ENCODE measurements around the gene EXOSC3. TPM values are rescaled to one million over a fixed set of nuclear protein-coding genes. Genes with fewer than 3 reads are reported as not detected.
A peak's percentile ranks its signal among the peaks of the same experiment; 100 is the strongest.
"Not testable (repeated sequence)": the region's sequence is repeated elsewhere in the genome, so short reads cannot be mapped to it uniquely, and the experiment has no call there.

EXOSC3 gene
- polyA plus RNA-seq, 3 donors, result 9.8 to 25.2 (median 19.6) TPM

DNA sequence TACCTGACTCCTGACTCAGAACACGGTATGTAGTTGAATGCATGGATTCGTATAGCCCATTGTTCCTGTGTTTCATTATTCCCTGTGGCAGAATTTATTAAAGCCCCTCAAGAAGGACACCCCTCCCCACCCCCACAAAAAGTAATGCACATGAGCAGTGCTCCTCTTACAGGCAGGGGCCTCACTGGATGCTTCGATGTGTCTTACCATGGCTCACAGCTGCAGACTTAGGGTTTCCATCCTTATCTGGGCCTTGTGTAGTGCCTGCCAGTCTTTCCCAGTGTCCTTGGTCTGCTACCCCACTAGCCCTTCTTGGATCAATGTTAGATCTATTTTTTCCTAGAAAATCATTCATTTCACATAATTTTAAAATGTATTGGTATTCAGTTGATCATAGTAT is 14.9 kb downstream of the EXOSC3 start:
- no peak overlapping the region for H3K4me3 ChIP-seq (replicated peaks in 1 of 3; ENCODE audit: low read depth in 2 of 3, low read length in 3 of 3)
- WGBS (ENCODE audit: insufficient coverage), result 100% methylated on average over 1 of the region's 3 CpGs

DNA sequence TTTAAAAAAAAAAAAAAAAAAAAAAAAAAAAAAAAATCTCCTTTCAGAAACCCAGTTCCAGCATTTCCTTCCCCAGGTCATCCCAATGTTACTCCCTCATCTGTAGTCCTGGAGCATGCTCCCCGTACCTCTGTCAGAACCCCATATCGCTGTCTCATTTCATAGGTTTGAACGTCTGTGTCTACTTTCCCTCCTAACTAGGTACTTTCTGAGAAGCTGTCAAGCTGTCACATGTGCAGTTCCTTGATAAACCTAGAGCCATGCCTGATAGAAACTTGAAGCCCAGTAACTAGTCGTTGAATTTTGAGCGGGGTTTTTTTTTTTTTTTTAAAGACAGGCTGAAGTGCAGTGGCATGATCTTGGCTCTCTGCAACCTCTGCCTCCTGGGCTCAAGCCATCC is 15.6 kb downstream of the EXOSC3 start:
- H3K27ac Mint-ChIP-seq, result no peak overlapping the region
- Histone ChIP-seq H3K9me3 (replicated peaks in 1 of 2; ENCODE audit: control insufficient read depth in 1 of 2, insufficient read depth in 1 of 2, low read length in 2 of 2) (no peaks in the 10 kb centered on the region), H3K36me3 (replicated peaks in 1 of 2; ENCODE audit: control insufficient read depth in 1 of 2, insufficient read depth in 2 of 2, low read length in 2 of 2) (peaks cover 53 to 79% of the 10 kb centered on the region in 2 donors), H3K4me2 (replicated peaks; ENCODE audit: extremely low read depth, low read length, poor library complexity, severe bottlenecking) (no peak overlapping the region), H3K4me3 (replicated peaks in 1 of 3; ENCODE audit: low read depth in 2 of 3, low read length in 3 of 3) (no peak overlapping the region), H3K9ac (ENCODE audit: insufficient read depth, low read length, poor library complexity, severe bottlenecking) (no peak overlapping the region), H2AFZ (ENCODE audit: insufficient read depth, low read depth, low read length, poor library complexity, severe bottlenecking) (no peak overlapping the region), H3K27me3 (ENCODE audit: control insufficient read depth in 2 of 2, insufficient read depth in 2 of 2, low read length in 2 of 2) (no peaks in the 10 kb centered on the region), H3K4me1 (ENCODE audit: control insufficient read depth in 1 of 2, insufficient read depth in 2 of 2, low read length in 2 of 2) (no peaks in the 10 kb centered on the region), H3K27ac (ENCODE audit: low read depth in 1 of 2, low read length in 2 of 2) (no peak overlapping the region), H3K79me2 (ENCODE audit: insufficient read depth, low read length) (no peaks in the 10 kb centered on the region), H4K20me1 (ENCODE audit: insufficient read depth, low read length) (no peaks in the 10 kb centered on the region)
- intact Hi-C loops (cut with micrococcal nuclease), result no loop called here
- H3K27me3 Mint-ChIP-seq (ENCODE audit: low read depth in 3 of 3), result no peaks in the 10 kb centered on the region
- H3K9me3 Mint-ChIP-seq, result no peaks in the 10 kb centered on the region
- WGBS (ENCODE audit: insufficient coverage), result 91% methylated on average over 3 of the region's 5 CpGs
- no peak overlapping the region for H3K4me3 Mint-ChIP-seq
- DNase-seq, result no peak
- H3K4me1 Mint-ChIP-seq, result no peaks in the 10 kb centered on the region
- TF ChIP-seq, protein P1, sequence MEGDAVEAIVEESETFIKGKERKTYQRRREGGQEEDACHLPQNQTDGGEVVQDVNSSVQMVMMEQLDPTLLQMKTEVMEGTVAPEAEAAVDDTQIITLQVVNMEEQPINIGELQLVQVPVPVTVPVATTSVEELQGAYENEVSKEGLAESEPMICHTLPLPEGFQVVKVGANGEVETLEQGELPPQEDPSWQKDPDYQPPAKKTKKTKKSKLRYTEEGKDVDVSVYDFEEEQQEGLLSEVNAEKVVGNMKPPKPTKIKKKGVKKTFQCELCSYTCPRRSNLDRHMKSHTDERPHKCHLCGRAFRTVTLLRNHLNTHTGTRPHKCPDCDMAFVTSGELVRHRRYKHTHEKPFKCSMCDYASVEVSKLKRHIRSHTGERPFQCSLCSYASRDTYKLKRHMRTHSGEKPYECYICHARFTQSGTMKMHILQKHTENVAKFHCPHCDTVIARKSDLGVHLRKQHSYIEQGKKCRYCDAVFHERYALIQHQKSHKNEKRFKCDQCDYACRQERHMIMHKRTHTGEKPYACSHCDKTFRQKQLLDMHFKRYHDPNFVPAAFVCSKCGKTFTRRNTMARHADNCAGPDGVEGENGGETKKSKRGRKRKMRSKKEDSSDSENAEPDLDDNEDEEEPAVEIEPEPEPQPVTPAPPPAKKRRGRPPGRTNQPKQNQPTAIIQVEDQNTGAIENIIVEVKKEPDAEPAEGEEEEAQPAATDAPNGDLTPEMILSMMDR (IDR thresholded peaks at IDR 0.05), result no peak
- peaks cover 63 to 85% of the 10 kb centered on the region in 2 donors for H3K36me3 Mint-ChIP-seq

More for the DNA sequence above, 14.9 kb downstream of the EXOSC3 start:
- no peaks in the 10 kb centered on the region for H3K4me1 ChIP-seq (ENCODE audit: control insufficient read depth in 1 of 2, insufficient read depth in 2 of 2, low read length in 2 of 2)
- H3K27ac ChIP-seq (ENCODE audit: low read depth in 1 of 2, low read length in 2 of 2), result no peak overlapping the region
- H3K36me3 ChIP-seq (replicated peaks in 1 of 2; ENCODE audit: control insufficient read depth in 1 of 2, insufficient read depth in 2 of 2, low read length in 2 of 2), result peaks cover 55 to 79% of the 10 kb centered on the region in 2 donors
- H3K9ac ChIP-seq (ENCODE audit: insufficient read depth, low read length, poor library complexity, severe bottlenecking), result no peak overlapping the region
- H2AFZ ChIP-seq (ENCODE audit: insufficient read depth, low read depth, low read length, poor library complexity, severe bottlenecking), result no peak overlapping the region
- H4K20me1 ChIP-seq (ENCODE audit: insufficient read depth, low read length), result no peaks in the 10 kb centered on the region
- no peaks in the 10 kb centered on the region for H3K79me2 ChIP-seq (ENCODE audit: insufficient read depth, low read length)
- TF ChIP-seq, protein P1 (IDR thresholded peaks at IDR 0.05), result no peak
- Mint-ChIP-seq H3K36me3 (peaks cover 62 to 83% of the 10 kb centered on the region in 2 donors), H3K4me3 (no peak overlapping the region), H3K27me3 (ENCODE audit: low read depth in 3 of 3) (no peaks in the 10 kb centered on the region), H3K4me1 (no peaks in the 10 kb centered on the region), H3K9me3 (no peaks in the 10 kb centered on the region), H3K27ac (peak overlapping the region in 2 of 7 donors; percentile 8 to 45)
- no peak for DNase-seq
- intact Hi-C loops (cut with micrococcal nuclease), result no loop called here
- H3K9me3 ChIP-seq (replicated peaks in 1 of 2; ENCODE audit: control insufficient read depth in 1 of 2, insufficient read depth in 1 of 2, low read length in 2 of 2), result no peaks in the 10 kb centered on the region
- no peak overlapping the region for H3K4me2 ChIP-seq (replicated peaks; ENCODE audit: extremely low read depth, low read length, poor library complexity, severe bottlenecking)
- H3K27me3 ChIP-seq (ENCODE audit: control insufficient read depth in 2 of 2, insufficient read depth in 2 of 2, low read length in 2 of 2), result no peaks in the 10 kb centered on the region

DNA sequence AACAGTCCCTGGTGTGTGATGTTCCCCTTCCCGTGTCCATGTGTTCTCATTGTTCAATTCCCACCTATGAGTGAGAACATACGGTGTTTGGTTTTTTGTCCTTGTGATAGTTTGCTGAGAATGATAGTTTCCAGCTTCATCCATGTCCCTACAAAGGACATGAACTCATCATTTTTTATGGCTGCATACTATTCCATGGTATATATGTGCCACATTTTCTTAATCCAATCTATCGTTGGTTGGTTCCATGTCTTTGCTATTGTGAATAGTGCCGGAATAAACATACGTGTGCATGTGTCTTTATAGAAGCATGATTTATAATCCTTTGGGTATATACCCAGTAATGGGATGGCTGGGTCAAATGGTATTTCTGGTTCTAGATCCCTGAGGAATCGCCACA is 19.6 kb downstream of the EXOSC3 start:
- H3K27me3 Mint-ChIP-seq (ENCODE audit: low read depth in 3 of 3); H3K27me3 ChIP-seq (ENCODE audit: control insufficient read depth in 2 of 2, insufficient read depth in 2 of 2, low read length in 2 of 2); H3K4me1 Mint-ChIP-seq; H3K4me2 ChIP-seq (replicated peaks; ENCODE audit: extremely low read depth, low read length, poor library complexity, severe bottlenecking); H2AFZ ChIP-seq (ENCODE audit: insufficient read depth, low read depth, low read length, poor library complexity, severe bottlenecking); H3K9me3 Mint-ChIP-seq; H3K27ac ChIP-seq (ENCODE audit: low read depth in 1 of 2, low read length in 2 of 2); H3K4me1 ChIP-seq (ENCODE audit: control insufficient read depth in 1 of 2, insufficient read depth in 2 of 2, low read length in 2 of 2); intact Hi-C loops (cut with micrococcal nuclease); H4K20me1 ChIP-seq (ENCODE audit: insufficient read depth, low read length); DNase-seq; H3K27ac Mint-ChIP-seq; H3K4me3 Mint-ChIP-seq; H3K79me2 ChIP-seq (ENCODE audit: insufficient read depth, low read length); H3K9ac ChIP-seq (ENCODE audit: insufficient read depth, low read length, poor library complexity, severe bottlenecking); H3K4me3 ChIP-seq (replicated peaks in 1 of 3; ENCODE audit: low read depth in 2 of 3, low read length in 3 of 3); H3K9me3 ChIP-seq (replicated peaks in 1 of 2; ENCODE audit: control insufficient read depth in 1 of 2, insufficient read depth in 1 of 2, low read length in 2 of 2): not testable (repeated sequence)
- peaks cover 49 to 69% of the 10 kb centered on the region in 2 donors for H3K36me3 Mint-ChIP-seq
- no CpG with 5 or more reads among the region's 6 CpGs for WGBS (ENCODE audit: insufficient coverage)
- H3K36me3 ChIP-seq (replicated peaks in 1 of 2; ENCODE audit: control insufficient read depth in 1 of 2, insufficient read depth in 2 of 2, low read length in 2 of 2), result peaks cover 26 to 61% of the 10 kb centered on the region in 2 donors
